HG02852 (cell line): ENCODE results near the gene PIK3C3.
"Not testable (repeated sequence)": the region's sequence is repeated elsewhere in the genome, so short reads cannot be mapped to it uniquely, and the experiment has no call there.

ENCODE experiments used
- ATAC-seq: cut with Tn5 transposase; IDR thresholded peaks from one replicate; pipeline ENCODE4 v1.9.1; 2021; ENCODE audit warnings: mild to moderate bottlenecking, moderate library complexity; ENCODE audit not compliant: unreplicated experiment

The PIK3C3 gene

DNA sequence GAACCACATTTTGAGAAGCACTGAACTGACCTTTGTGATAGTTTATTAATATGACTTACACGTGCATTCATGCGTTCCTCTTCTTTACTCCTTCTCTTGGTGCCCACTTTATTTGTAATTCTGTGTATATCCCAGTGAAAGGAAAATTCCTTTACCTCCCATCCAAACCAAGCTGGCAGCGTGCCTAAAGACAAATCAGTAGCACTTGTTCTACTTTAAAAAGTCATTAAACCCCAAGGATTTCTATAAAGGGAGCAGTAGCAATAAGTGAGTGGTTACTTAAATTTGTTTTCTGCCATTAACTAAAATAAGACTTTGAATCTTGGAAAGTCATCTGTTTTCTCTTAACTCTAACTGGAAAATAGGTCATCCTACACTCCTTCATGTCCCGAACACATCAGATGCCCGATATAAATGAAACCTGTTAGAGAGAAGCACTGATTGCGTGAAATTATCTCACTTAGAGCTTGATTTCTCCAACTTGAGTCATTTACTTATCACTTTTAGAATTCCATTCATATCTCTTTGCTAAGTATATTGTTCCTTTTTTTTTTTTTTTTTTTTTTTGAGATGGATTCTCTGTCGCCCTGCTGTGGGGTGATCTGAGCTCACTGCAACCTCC is 10.7 kb downstream of the PIK3C3 start:
- ATAC-seq: no peak

DNA sequence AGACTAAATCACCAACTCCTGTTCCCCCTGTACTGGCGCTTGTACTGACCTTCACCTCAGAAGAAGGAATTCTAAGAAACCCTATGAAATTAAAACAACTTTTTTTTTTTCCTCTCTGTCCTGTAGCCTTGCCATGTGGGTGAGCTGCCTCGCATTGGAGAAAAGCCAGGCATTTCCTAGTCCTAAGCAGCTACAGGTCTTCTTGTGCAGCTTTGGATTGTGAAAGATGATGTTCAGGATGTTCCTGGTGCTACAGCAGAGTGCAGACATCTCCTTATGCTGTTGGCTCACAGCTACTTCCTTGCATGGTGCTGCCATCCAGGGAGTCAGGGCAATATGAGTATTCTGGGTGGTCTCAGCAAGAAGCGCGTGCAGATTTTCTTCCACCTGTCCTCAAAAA is 11.9 kb downstream of the PIK3C3 start:
- no peak for ATAC-seq

- no peak for ATAC-seq
Measured at GRCh38 chr18:41967680-41968079, 12.6 kb downstream of the PIK3C3 start.

- ATAC-seq: no peak
Measured at GRCh38 chr18:41969881-41970280, 14.8 kb downstream of the PIK3C3 start.

GRCh38 chr18:41972067-41972925 is 17.3 kb downstream of the PIK3C3 start:
- peak; percentile 56 for ATAC-seq

- no peak for ATAC-seq
Measured at GRCh38 chr18:41973983-41974382, 18.9 kb downstream of the PIK3C3 start.

DNA sequence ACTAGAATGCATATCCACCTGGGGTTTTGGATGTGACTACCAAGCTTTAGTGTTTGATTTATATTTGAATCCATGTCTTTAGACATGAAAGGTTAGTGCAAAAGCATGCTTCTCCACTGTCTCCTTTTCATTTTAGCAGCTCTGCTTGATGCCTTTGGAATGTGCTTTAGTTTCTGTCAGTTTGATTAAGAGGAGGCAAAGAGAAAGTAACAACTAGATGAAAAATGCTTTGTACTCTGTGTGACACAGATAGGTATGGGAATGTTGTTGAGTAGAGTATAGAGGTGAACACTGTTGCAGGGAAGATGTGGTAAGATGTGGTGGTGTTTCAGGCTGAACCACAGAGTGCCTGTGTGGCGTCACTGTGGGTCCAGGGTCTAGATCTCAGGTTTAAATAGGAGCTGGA is 19.8 kb downstream of the PIK3C3 start:
- ATAC-seq: no peak

GRCh38 chr18:41975284-41975683 is 20.2 kb downstream of the PIK3C3 start:
- no peak for ATAC-seq

DNA sequence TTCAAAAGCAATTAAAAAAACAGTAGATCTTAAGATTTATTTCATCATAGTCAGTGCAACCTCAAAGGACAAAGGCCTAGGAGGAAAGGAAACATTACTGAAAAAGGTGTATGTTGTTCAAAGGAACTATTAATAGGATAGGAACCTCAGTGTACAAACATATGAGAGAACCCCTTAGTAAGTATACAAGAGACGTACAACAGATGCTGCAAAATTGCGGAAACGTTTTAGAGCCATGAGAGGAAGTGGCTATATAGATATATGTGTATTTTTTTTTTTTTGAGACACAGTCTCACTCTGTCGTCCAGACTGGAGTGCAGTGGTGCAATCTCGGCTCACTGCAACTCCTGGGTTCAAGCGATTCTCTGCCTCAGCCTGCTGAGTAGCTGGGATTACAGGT is 22.2 kb downstream of the PIK3C3 start:
- ATAC-seq: no peak

DNA sequence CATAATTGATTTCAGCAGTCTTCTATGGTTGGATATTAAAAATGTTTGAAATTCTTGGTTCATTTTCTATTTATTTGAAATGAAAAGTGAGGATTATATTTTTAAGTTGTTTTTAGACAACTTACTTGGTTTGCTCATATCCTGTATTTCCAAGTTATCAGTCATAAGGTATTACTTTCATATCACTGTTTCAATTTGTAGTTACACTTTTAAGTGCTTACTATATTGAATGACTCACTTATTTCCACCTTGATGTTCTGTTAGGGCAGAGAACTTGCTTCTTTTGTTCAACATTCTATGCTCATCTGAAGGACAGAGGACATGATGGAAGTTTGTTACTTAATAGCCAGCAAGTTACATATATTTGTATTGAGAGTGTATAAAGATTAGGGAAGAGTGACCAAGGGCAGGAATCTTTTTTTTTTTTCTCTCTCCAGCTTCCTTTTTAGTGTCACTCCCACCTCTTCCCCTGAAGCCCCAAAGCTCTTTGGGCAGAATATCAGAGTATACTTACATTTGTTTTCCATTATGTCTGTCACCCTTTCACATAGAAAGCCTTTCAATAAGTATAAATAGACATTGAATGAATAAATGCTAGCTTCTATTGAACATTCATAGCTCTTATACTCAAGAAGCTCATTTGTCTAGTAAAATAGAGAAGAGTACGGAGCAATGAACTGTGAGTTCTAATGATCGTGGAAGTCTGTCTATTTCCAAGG is 28.1 kb downstream of the PIK3C3 start:
- peak; percentile 98 for ATAC-seq

- ATAC-seq: no peak
Measured at GRCh38 chr18:41985914-41986313, 30.9 kb downstream of the PIK3C3 start.

DNA sequence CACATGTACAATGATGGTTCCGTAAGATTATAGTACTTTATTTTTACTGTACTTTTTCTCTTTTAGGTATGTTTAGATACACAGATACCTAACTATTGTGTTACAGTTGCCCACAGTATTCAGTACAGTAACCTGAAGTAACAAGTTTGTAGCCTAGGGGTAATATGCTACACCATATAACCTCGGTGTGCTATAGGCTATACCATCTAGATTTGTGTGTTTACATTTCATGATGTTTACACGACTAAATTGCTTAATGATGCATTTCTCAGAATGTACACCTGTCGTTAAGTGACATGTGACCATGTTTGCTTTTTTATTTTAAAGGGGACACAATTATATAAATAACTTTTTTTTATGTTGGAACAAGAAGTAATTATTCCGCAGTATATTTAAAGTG is 34.5 kb downstream of the PIK3C3 start:
- no peak for ATAC-seq

DNA sequence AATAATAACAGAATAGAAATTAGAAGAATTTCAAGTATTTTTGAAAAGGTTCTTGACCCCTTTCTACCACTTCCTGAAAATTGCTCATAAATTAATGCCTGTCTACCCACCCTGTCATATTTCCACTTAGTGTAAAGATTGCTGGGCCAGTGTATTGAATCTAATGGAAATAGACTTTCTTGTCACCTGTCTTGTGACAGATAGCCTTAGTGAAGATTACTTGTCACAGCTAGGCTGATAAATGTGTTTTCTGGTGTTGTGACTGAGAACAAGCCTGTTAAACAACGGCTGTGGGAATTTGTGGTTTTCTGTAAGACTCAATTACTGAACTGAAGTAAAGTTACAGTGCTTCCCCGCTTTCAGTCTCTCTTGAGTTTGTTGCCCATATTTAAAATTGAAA is 37.0 kb downstream of the PIK3C3 start:
- peak; percentile 80 for ATAC-seq

DNA sequence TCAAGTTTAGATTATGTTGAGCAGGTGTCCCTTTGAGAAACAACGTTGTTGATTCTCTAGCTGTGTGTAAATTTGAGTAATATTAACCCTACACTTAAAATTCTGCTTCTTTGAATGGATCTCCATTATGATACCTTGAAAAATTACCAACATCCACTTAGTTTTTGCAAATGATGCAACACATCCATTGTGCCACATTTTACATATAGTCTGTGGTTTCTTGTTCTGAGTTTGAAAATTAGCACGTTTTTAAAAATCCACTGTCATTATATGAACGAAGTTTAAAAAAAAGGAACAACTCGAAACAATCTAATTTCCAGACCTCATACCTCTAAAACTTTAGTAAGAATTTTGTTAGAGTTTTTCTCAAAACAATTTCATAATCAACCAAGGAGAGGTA is 37.7 kb downstream of the PIK3C3 start:
- no peak for ATAC-seq

GRCh38 chr18:41993151-41993550 is 38.1 kb downstream of the PIK3C3 start:
- no peak for ATAC-seq

DNA sequence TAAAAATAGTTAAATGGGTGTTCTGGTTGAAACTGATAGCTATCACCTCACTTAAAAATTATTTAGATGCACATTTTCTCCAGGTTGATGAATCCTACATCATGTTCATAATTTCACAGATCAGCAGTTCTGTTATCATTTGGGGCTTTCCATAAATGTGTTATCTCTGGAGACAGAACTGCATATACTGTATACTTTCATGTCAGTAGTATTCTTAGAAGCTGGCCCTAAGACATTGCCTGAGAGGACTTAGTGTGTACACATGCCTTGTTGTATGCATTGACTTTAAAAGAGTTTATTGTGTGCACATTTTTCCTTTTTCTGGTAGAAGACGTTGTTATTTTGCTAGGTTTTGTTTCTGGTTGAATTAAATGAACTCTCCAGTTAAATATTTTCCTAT is 41.0 kb downstream of the PIK3C3 start:
- ATAC-seq: no peak

DNA sequence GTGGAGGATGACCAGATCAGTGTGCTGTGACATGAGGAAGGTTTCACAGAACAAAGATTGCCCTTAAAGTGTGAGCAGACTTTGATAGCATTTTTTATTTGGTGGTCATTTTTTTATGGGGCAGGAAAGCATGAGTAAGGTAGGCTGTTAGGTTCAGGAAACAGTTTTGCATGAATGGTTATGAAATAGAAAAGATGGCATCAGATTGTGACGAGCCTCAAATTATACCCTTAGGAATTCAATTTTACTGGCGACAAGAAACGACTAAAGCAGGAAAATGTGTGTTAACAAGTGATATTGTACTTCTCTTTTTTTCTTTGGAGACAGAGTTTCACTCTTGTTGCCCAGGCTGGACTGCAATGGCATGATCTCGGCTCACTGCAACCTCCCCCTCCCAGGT is 44.7 kb downstream of the PIK3C3 start:
- ATAC-seq: no peak

DNA sequence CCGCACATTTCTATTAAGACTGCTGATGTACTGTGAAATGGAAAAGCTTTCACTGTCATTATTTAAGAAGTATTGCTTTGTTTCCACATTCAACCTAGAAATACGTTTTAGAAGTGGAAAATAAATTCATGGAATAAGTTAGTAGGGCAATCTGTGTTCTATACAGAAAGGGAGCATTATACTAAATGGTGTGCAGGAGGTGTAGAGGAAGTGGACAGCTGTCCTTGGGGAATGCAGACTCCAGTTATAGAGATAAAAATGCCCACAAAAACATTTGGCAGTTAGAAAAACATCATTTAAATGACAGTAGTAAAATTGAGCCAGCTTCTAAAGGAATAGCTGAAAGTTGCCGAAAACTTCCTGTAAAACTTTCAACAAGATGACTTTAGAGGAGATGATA is 46.8 kb downstream of the PIK3C3 start:
- ATAC-seq: no peak

DNA sequence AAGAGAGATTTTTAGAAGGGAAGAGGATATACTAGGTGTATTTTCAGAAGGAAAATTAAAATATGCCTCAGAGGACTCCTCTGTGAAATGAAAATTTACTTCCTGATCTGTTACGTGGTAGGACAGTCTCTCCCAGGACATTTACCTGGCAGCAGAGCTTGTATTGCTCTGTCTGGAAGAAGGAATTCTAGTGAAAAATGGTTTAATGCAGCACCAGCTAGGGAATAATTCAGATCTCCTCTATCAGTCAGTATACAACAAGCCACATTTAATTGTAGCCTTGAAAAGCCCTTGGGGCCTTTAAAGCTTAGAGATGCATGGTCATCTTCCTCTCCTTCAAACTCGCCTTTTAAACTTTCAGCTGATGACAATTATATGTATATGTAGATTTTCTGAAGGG is 49.6 kb downstream of the PIK3C3 start:
- ATAC-seq: no peak

GRCh38 chr18:42005782-42006181 is 50.7 kb downstream of the PIK3C3 start:
- no peak for ATAC-seq

DNA sequence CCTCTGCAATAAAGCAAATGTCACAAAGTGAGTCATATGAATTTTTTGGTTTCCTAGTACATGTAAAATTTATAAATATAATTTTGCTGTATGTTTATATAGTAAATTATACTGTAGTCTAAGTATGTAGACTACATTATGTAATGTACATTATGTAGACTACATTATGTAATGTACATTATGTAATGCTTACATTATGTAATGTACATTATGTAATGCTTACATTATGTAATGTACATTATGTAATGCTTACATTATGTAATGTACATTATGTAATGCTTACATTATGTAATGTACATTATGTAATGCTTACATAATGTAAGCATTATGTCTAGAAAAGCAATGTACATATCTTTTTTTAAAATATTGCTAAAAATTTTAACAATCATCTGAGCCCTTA is 54.4 kb downstream of the PIK3C3 start:
- ATAC-seq: not testable (repeated sequence)

- peak; percentile 100 for ATAC-seq
Measured at GRCh38 chr18:42011053-42011452, 56.0 kb downstream of the PIK3C3 start.
